ENCODE data around the gene SV2B. TPM values are rescaled to one million over a fixed set of nuclear protein-coding genes. Genes with fewer than 3 reads are reported as not detected.

Gene SV2B
- total and polyA plus RNA-seq, 12 donors = 0.16 to 7.5 (median 3.0) TPM

GRCh38 chr15:91135201-91136130 lies 35.4 kb downstream of the SV2B start:
- Histone ChIP-seq H3K9me3 (replicated peaks in 1 of 3) (no peaks in the 10 kb centered on the region), H3K4me3 (no peak overlapping the region), H3K36me3 (replicated peaks in 1 of 2) (no peaks in the 10 kb centered on the region), H3K27me3 (peaks cover 2% of the 10 kb centered on the region), H3K27ac (no peak overlapping the region), H3K4me1 (replicated peaks in 1 of 2) (no peaks in the 10 kb centered on the region)
- WGBS, 4 donors = 75 to 81% (median 77%) methylated on average over 10 of the region's 10 CpGs
- intact Hi-C loops (cut with DNase I) = no loop called here
- no peak for DNase-seq
- TF ChIP-seq POLR2A (IDR thresholded peaks at IDR 0.05) (no peak), CTCF (IDR thresholded peaks at IDR 0.05) (no peak)

- Histone ChIP-seq H3K36me3 (replicated peaks in 1 of 2) (no peaks in the 10 kb centered on the region), H3K4me3 (no peak overlapping the region), H3K4me1 (replicated peaks in 1 of 2) (no peaks in the 10 kb centered on the region), H3K27ac (no peak overlapping the region), H3K9me3 (replicated peaks in 1 of 3) (no peaks in the 10 kb centered on the region), H3K27me3 (no peaks in the 10 kb centered on the region)
- DNase-seq = no peak
- intact Hi-C loops (cut with DNase I) = no loop called here
- TF ChIP-seq CTCF (IDR thresholded peaks at IDR 0.05) = no peak
- no peak for TF ChIP-seq POLR2A (IDR thresholded peaks at IDR 0.05)
- 66 to 88% (median 79%) methylated on average over 8 to 9 of the region's 9 CpGs for WGBS, 4 donors
Observed at GRCh38 chr15:91136386-91136923, 36.4 kb downstream of the SV2B start.

- no peak for DNase-seq
- no peaks in the 10 kb centered on the region for H3K4me1 ChIP-seq (replicated peaks in 1 of 2)
- no peaks in the 10 kb centered on the region for H3K9me3 ChIP-seq (replicated peaks in 1 of 3)
- 72 to 85% (median 81%) methylated on average over 1 of the region's 1 CpG for WGBS, 4 donors
- TF ChIP-seq CTCF (IDR thresholded peaks at IDR 0.05) (no peak), POLR2A (IDR thresholded peaks at IDR 0.05) (no peak)
- intact Hi-C loops (cut with DNase I) = no loop called here
- H3K27me3 ChIP-seq = no peaks in the 10 kb centered on the region
- H3K27ac ChIP-seq = no peak overlapping the region
- H3K4me3 ChIP-seq = no peak overlapping the region
- H3K36me3 ChIP-seq (replicated peaks in 1 of 2) = no peaks in the 10 kb centered on the region
Observed at GRCh38 chr15:91140601-91141000, 40.5 kb downstream of the SV2B start.

- Histone ChIP-seq H3K27ac (no peak overlapping the region), H3K36me3 (replicated peaks in 1 of 2) (no peaks in the 10 kb centered on the region), H3K4me3 (no peak overlapping the region), H3K4me1 (replicated peaks in 1 of 2) (no peaks in the 10 kb centered on the region), H3K9me3 (replicated peaks in 1 of 3) (no peaks in the 10 kb centered on the region), H3K27me3 (no peaks in the 10 kb centered on the region)
- no peak for DNase-seq
- TF ChIP-seq POLR2A (IDR thresholded peaks at IDR 0.05) (no peak), CTCF (IDR thresholded peaks at IDR 0.05) (no peak)
- 74 to 80% (median 79%) methylated on average over 4 of the region's 4 CpGs for WGBS, 4 donors
- intact Hi-C loops (cut with DNase I) = no loop called here
Observed at GRCh38 chr15:91141097-91141496, 41.0 kb downstream of the SV2B start.

All from adrenal gland (tissue), 12 donors.